HCT116 (cell line): ENCODE results near the gene DPP9. TPM values are rescaled to one million over a fixed set of nuclear protein-coding genes. Genes with fewer than 3 reads are reported as not detected.

ENCODE experiments used
- ATAC-seq: fragments of 200-7000 bp; cut with Tn5 transposase; 2 replicates; pipeline ENCODE4 v1.9.1; 2020; ENCODE audit warnings: mild to moderate bottlenecking, moderate library complexity
- BruUV-seq: library from RNA; stranded (reverse); fragments of 400-500 nt; replicated peaks from 2 replicates; lab custom pipeline; 2021; lab: Mats Ljungman, UMichigan
- CTCF ChIA-PET: fragments of 300-600 bp; sonication (Branson Sonifier 250); formaldehyde crosslinking; loops from one replicate; lab custom pipeline; 2021; ENCODE audit warnings: antibody characterized with exemption; lab: Charles Lee
- POLR2A ChIA-PET: fragments of 300-600, 350-600 bp; sonication (Branson Sonifier 250); formaldehyde crosslinking; loops from one replicate; lab custom pipeline; 2021; ENCODE audit warnings: antibody characterized with exemption; lab: Charles Lee
- RAD21 ChIA-PET, 2 experiments: fragments of 300-600 bp; sonication (Branson Sonifier 250); formaldehyde crosslinking; loops; one replicate each; lab custom pipeline; 2023; ENCODE audit warnings: low total read pairs in 2 of 2; ENCODE audit not compliant: uncharacterized antibody in 2 of 2, unreplicated experiment in 2 of 2, low non-redundant PET in 1 of 2; lab: Charles Lee
- DNase-seq: peaks from one replicate; pipeline ENCODE4 v3.0.0-alpha.2; 2010; ENCODE audit warnings: low read depth, low spot score
- H2AFZ ChIP-seq: fragments of 200-600 bp; shearing (Covaris generic), sonication (generic); 2 replicates; pipeline ENCODE4 v1.6.1; 2017; ENCODE audit warnings: low read depth, mixed run types, mixed read lengths, antibody characterized with exemption, low read length; ENCODE audit not compliant: poor library complexity, severe bottlenecking
- H3K27ac ChIP-seq: 2 replicates; pipeline ENCODE4 v1.5.1; 2012; ENCODE audit warnings: low read depth, low read length
- H3K27me3 ChIP-seq: fragments of 200-600 bp; sonication (generic); 2 replicates; pipeline ENCODE4 v1.6.1; 2016; ENCODE audit warnings: mixed run types, low read length, mixed read lengths; ENCODE audit not compliant: insufficient read depth
- H3K36me3 ChIP-seq, 2 experiments: fragments of 200-500 bp in 1 of 2; fragments of 200-600 bp in 1 of 2; sonication (Bioruptor generic) in 1 of 2; sonication (generic) in 1 of 2; 2 replicates each; pipeline versions ENCODE4 v1.5.1 to v1.6.1; 2014 to 2016; ENCODE audit warnings: low read length in 2 of 2, inconsistent platforms in 1 of 2, mixed read lengths in 1 of 2, mixed run types in 1 of 2; ENCODE audit not compliant: insufficient read depth in 2 of 2, control insufficient read depth in 1 of 2
- H3K4me1 ChIP-seq, 2 experiments: fragments of 200-600 bp in 1 of 2; sonication (generic) in 1 of 2; 2 replicates each; pipeline versions ENCODE4 v1.5.1 to v1.6.1; 2012 to 2017; ENCODE audit warnings: low read length in 2 of 2, inconsistent platforms in 1 of 2, mild to moderate bottlenecking in 1 of 2, mixed read lengths in 1 of 2, mixed run types in 1 of 2, moderate library complexity in 1 of 2; ENCODE audit not compliant: insufficient read depth in 2 of 2, control insufficient read depth in 1 of 2
- H3K4me2 ChIP-seq: fragments of 200-600 bp; sonication (generic); 2 replicates; pipeline ENCODE4 v1.6.1; 2017; ENCODE audit warnings: mixed run types, low read length, mixed read lengths
- H3K4me3 ChIP-seq, 2 experiments: fragments of 200-600 bp in 1 of 2; sonication (generic) in 1 of 2; replicated peaks in 1 of 2; 2 replicates each; pipeline ENCODE4 v1.5.1; 2011 to 2016; ENCODE audit warnings: low read length in 2 of 2, control low read depth in 1 of 2, low read depth in 1 of 2, mild to moderate bottlenecking in 1 of 2, mixed read lengths in 1 of 2, mixed run types in 1 of 2
- H3K79me2 ChIP-seq: fragments of 200-600 bp; sonication (generic); 2 replicates; pipeline ENCODE4 v1.6.1; 2017; ENCODE audit warnings: mild to moderate bottlenecking, mixed run types, low read length, moderate library complexity, mixed read lengths; ENCODE audit not compliant: insufficient read depth
- H3K9ac ChIP-seq: fragments of 200-600 bp; sonication (generic); 2 replicates; pipeline ENCODE4 v1.6.1; 2016; ENCODE audit warnings: low read length, mixed read lengths
- H3K9me2 ChIP-seq: fragments of 200-600 bp; sonication (generic), shearing (Covaris generic); 2 replicates; pipeline ENCODE4 v1.6.1; 2017; ENCODE audit warnings: mixed run types, mild to moderate bottlenecking, moderate library complexity; ENCODE audit not compliant: insufficient read depth
- H3K9me3 ChIP-seq, 2 experiments: fragments of 200-500 bp in 1 of 2; fragments of 200-600 bp in 1 of 2; sonication (Bioruptor generic) in 1 of 2; sonication (generic) in 1 of 2; 2 replicates each; pipeline ENCODE4 v1.6.1; 2014 to 2017; ENCODE audit warnings: low read length in 2 of 2, mixed read lengths in 2 of 2, inconsistent platforms in 1 of 2, low read depth in 1 of 2, mild to moderate bottlenecking in 1 of 2, mixed run types in 1 of 2, moderate library complexity in 1 of 2; ENCODE audit not compliant: control insufficient read depth in 1 of 2, insufficient read depth in 1 of 2
- H4K20me1 ChIP-seq: fragments of 200-600 bp; sonication (generic), shearing (Covaris generic); 2 replicates; pipeline ENCODE4 v1.6.1; 2017; ENCODE audit warnings: mixed run types, mild to moderate bottlenecking, moderate library complexity; ENCODE audit not compliant: insufficient read depth
- CEBPB ChIP-seq: IDR thresholded peaks from 2 replicates; pipeline ENCODE4 v1.6.1; 2012; ENCODE audit warnings: low read depth
- EZH2 ChIP-seq: fragments of 200-600 bp; sonication (generic); IDR thresholded peaks from 2 replicates; pipeline ENCODE4 v1.6.1; 2017; ENCODE audit warnings: antibody characterized with exemption, mixed run types
- EZH2phosphoT487 ChIP-seq: fragments of 200-600 bp; IDR thresholded peaks from 2 replicates; pipeline ENCODE4 v1.6.1; 2018; ENCODE audit warnings: antibody characterized with exemption, borderline replicate concordance
- FOSL1 ChIP-seq: IDR thresholded peaks from 2 replicates; pipeline ENCODE4 v1.6.1; 2012; ENCODE audit warnings: low read depth
- JUND ChIP-seq: IDR thresholded peaks from 2 replicates; pipeline ENCODE4 v1.6.1; 2012
- MAX ChIP-seq: IDR thresholded peaks from 2 replicates; pipeline ENCODE4 v1.6.1; 2012
- POLR2A ChIP-seq: IDR thresholded peaks from 2 replicates; pipeline ENCODE4 v1.7.0; 2011; ENCODE audit warnings: borderline replicate concordance; ENCODE audit not compliant: insufficient read depth, insufficient read length; ENCODE audit errors: extremely low read depth
- POLR2AphosphoS5 ChIP-seq: IDR thresholded peaks from 2 replicates; pipeline ENCODE4 v1.6.1; 2011; ENCODE audit warnings: mild to moderate bottlenecking, low read depth, low read length, moderate library complexity
- SIN3A ChIP-seq: IDR thresholded peaks from 2 replicates; pipeline ENCODE4 v1.6.1; 2012; ENCODE audit warnings: low read depth
- SP1 ChIP-seq: IDR thresholded peaks from 2 replicates; pipeline ENCODE4 v1.6.1; 2012; ENCODE audit warnings: low read depth
- TCF7L2 ChIP-seq: IDR thresholded peaks from 2 replicates; pipeline ENCODE4 v1.7.0; 2011; ENCODE audit warnings: borderline replicate concordance, inconsistent platforms; ENCODE audit not compliant: insufficient read depth, insufficient read length; ENCODE audit errors: extremely low read depth
- YY1 ChIP-seq: IDR thresholded peaks from 2 replicates; pipeline ENCODE4 v1.6.1; 2011; ENCODE audit warnings: low read length, low read depth, moderate library complexity, mild to moderate bottlenecking; ENCODE audit not compliant: insufficient replicate concordance; ENCODE audit errors: extremely low read depth
- ZBTB33 ChIP-seq: IDR thresholded peaks from 2 replicates; pipeline ENCODE4 v1.6.1; 2011; ENCODE audit warnings: mild to moderate bottlenecking, low read length, moderate library complexity; ENCODE audit not compliant: insufficient replicate concordance; ENCODE audit errors: extremely low read depth
- ZFX ChIP-seq: fragments of 450-650 bp; IDR thresholded peaks from 2 replicates; pipeline ENCODE4 v1.6.1; 2017
- ZNF274 ChIP-seq: fragments of 200-500 bp; sonication (Bioruptor generic); IDR thresholded peaks from 2 replicates; pipeline ENCODE4 v1.6.1; 2014; ENCODE audit warnings: mild to moderate bottlenecking, low read depth, low read length, inconsistent platforms
- intact Hi-C: fragments of 100-400 bp; cut with micrococcal nuclease; formaldehyde crosslinking; loops from 2 replicates; pipeline ENCODE4 v1.10.0; 2022
- total RNA-seq: library from RNA; stranded (reverse); gene quantifications from one replicate; pipeline ENCODE4 v1.2.1, GENCODE V29; 2021; ENCODE audit not compliant: unreplicated experiment

Gene DPP9
- total RNA-seq, 1 experiment from 2014 or later, result 67.6 TPM

GRCh38 chr19:4749870-4750590, 26.4 kb upstream of the DPP9 start:
- Histone ChIP-seq H3K27ac (no peak overlapping the region), H3K4me2 (no peak overlapping the region), H3K36me3 (no peaks in the 10 kb centered on the region), H3K4me1 (peaks cover 0 to 1% of the 10 kb centered on the region in 2 experiments; a peak in 2 of 4 replicates), H2AFZ (no peak overlapping the region), H3K9ac (no peak overlapping the region), H4K20me1 (no peaks in the 10 kb centered on the region), H3K9me2 (no peaks in the 10 kb centered on the region), H3K9me3 (no peaks in the 10 kb centered on the region), H3K79me2 (no peaks in the 10 kb centered on the region), H3K4me3 (no peak overlapping the region), H3K27me3 (no peaks in the 10 kb centered on the region)
- intact Hi-C loops, result no loop called here
- BruUV-seq, result no TSS peak
- DNase-seq (no peak), ATAC-seq (no peak)
- ChIA-PET RAD21 (no interaction called here), CTCF (no interaction called here), POLR2A (no interaction called here)
- TF ChIP-seq EZH2 (no peak), CEBPB (no peak), JUND (no peak), ZBTB33 (no peak)

- Histone ChIP-seq H3K79me2 (no peaks in the 10 kb centered on the region), H3K4me1 (peaks cover 0 to 8% of the 10 kb centered on the region in 2 experiments; a peak in 2 of 4 replicates), H3K27ac (no peak overlapping the region), H3K9me3 (no peaks in the 10 kb centered on the region), H3K27me3 (no peaks in the 10 kb centered on the region), H3K4me3 (no peak overlapping the region), H2AFZ (no peak overlapping the region), H3K4me2 (no peak overlapping the region), H3K9ac (no peak overlapping the region), H3K9me2 (no peaks in the 10 kb centered on the region), H3K36me3 (no peaks in the 10 kb centered on the region), H4K20me1 (no peaks in the 10 kb centered on the region)
- no TSS peak for BruUV-seq
- DNase-seq (no peak), ATAC-seq (no peak)
- RAD21 ChIA-PET, result no interaction called here
- intact Hi-C loops, result no loop called here
- POLR2A ChIA-PET, result no interaction called here
- CTCF ChIA-PET, result no interaction called here
- TF ChIP-seq POLR2AphosphoS5, result no peak
- TF ChIP-seq ZNF274, result no peak
- no peak for TF ChIP-seq CEBPB
- TF ChIP-seq EZH2phosphoT487, result no peak
- no peak for TF ChIP-seq POLR2A
- no peak for TF ChIP-seq TCF7L2
- no peak for TF ChIP-seq ZBTB33
- no peak for TF ChIP-seq JUND
- TF ChIP-seq MAX, result no peak
- TF ChIP-seq SP1, result no peak
- TF ChIP-seq ZFX, result no peak
- TF ChIP-seq SIN3A, result no peak
- no peak for TF ChIP-seq YY1
- TF ChIP-seq FOSL1, result no peak
Observed at GRCh38 chr19:4748589-4748988, 24.9 kb upstream of the DPP9 start.
